Measurements from ENCODE around the gene RNF8.

DNA sequence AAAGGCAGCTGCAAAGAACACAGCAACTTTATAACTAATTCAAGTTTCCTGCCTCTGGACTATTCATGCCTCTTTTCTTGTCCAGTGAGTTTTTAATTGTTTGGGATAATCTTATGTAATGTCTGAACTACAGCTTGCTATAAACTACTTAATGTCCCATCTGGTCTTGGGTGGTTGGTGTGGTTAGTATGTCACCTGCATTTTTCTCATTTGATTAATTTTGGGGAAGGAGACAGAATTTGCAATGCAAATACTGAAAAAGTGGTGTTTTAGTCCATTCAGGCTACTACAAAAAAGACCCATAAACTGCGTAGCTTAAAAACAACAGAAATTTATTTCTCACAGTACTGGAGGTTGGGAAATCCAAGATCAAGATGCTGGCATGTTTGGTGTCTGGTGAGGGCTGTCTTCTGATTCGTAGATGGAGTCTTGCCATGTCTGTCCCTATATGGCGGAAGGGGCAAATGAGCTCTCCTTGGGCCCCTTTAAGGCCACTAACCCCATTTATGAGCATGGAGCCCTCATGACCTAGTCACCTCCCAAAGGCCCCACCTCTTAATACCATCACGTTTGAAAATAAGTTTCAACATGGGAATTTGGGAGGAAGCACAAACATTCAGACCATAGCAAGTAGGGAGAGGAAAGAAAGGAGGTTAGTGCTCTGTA, 22.4 kb downstream of the RNF8 start:
- no peak for TF ChIP-seq CTCF (IDR thresholded peaks at IDR 0.05; ENCODE audit: extremely low read depth in 1 of 2, insufficient read depth in 1 of 2, low read depth in 1 of 2, low read length in 2 of 2)
- TF ChIP-seq POLR2A (IDR thresholded peaks at IDR 0.05; ENCODE audit: low read depth, low read length): no peak
- TF ChIP-seq MAX (IDR thresholded peaks at IDR 0.05; ENCODE audit: insufficient read depth, insufficient read length): no peak
- no peak for TF ChIP-seq EZH2 (IDR thresholded peaks at IDR 0.05; ENCODE audit: borderline replicate concordance, low read depth, low read length, severe bottlenecking)
- TF ChIP-seq POLR2AphosphoS5 (IDR thresholded peaks at IDR 0.05; ENCODE audit: insufficient read depth, low read depth, low read length): no peak
- no peak for TF ChIP-seq GATA2 (IDR thresholded peaks at IDR 0.05; ENCODE audit: insufficient read depth, insufficient read length, low read depth, low read length)
- TF ChIP-seq MYC (IDR thresholded peaks at IDR 0.05; ENCODE audit: low read depth, low read length): no peak
- no peak for TF ChIP-seq FOS (IDR thresholded peaks at IDR 0.05; ENCODE audit: borderline replicate concordance, insufficient read depth, low read length)
- TF ChIP-seq JUN (IDR thresholded peaks at IDR 0.05; ENCODE audit: borderline replicate concordance, insufficient read depth, insufficient read length, low read depth): no peak
